Effector memory CD4-positive, alpha-beta T cell (primary cell): ENCODE data around the gene SPOCK3.
A peak's percentile ranks its signal among the peaks of the same experiment; 100 is the strongest.

Experiments
- DNase-seq, 3 donors: peaks; one replicate each; pipeline ENCODE4 v3.0.0-alpha.2; 2020
- H3K27ac ChIP-seq: 2 replicates; pipeline ENCODE4 v1.7.0; 2013; ENCODE audit warnings: mild to moderate bottlenecking, low read length, moderate library complexity; ENCODE audit not compliant: insufficient read depth, poor library complexity, severe bottlenecking
- H3K27me3 ChIP-seq: replicated peaks from 2 replicates; pipeline ENCODE4 v1.7.0; 2013; ENCODE audit warnings: mild to moderate bottlenecking, low read length; ENCODE audit not compliant: insufficient read depth, control insufficient read depth, poor library complexity, severe bottlenecking
- H3K36me3 ChIP-seq: 2 replicates; pipeline ENCODE4 v1.7.0; 2013; ENCODE audit warnings: mild to moderate bottlenecking, low read length, moderate library complexity; ENCODE audit not compliant: control insufficient read depth, insufficient read depth
- H3K4me1 ChIP-seq: 2 replicates; pipeline ENCODE4 v1.7.0; 2013; ENCODE audit warnings: low read length, mild to moderate bottlenecking; ENCODE audit not compliant: control insufficient read depth, insufficient read depth, poor library complexity, severe bottlenecking
- H3K4me3 ChIP-seq: 2 replicates; pipeline ENCODE4 v1.7.0; 2013; ENCODE audit warnings: low read length, low read depth, mild to moderate bottlenecking; ENCODE audit not compliant: insufficient read depth, poor library complexity, severe bottlenecking
- H3K9me3 ChIP-seq: 2 replicates; pipeline ENCODE4 v1.7.0; 2013; ENCODE audit warnings: mild to moderate bottlenecking, low read length, moderate library complexity; ENCODE audit not compliant: control insufficient read depth

Gene SPOCK3

GRCh38 chr4:167025670-167026069, 208.6 kb downstream of the SPOCK3 start:
- DNase-seq = no peak
- no peaks in the 10 kb centered on the region for H3K27me3 ChIP-seq

GRCh38 chr4:167023364-167023925, 210.8 kb downstream of the SPOCK3 start:
- Histone ChIP-seq H3K4me3 (no peak overlapping the region), H3K9me3 (no peaks in the 10 kb centered on the region), H3K4me1 (no peaks in the 10 kb centered on the region), H3K27ac (no peak overlapping the region), H3K36me3 (no peaks in the 10 kb centered on the region), H3K27me3 (no peaks in the 10 kb centered on the region)
- DNase-seq = no peak

More at GRCh38 chr4:167025670-167026069, 208.6 kb downstream of the SPOCK3 start:
- Histone ChIP-seq H3K27ac (no peak overlapping the region), H3K4me1 (no peaks in the 10 kb centered on the region), H3K36me3 (no peaks in the 10 kb centered on the region), H3K9me3 (no peaks in the 10 kb centered on the region), H3K4me3 (no peak overlapping the region)

GRCh38 chr4:167021545-167022155, 212.6 kb downstream of the SPOCK3 start:
- DNase-seq = peak in 1 of 3 donors; percentile 21
- H3K27ac ChIP-seq = no peak overlapping the region
- H3K36me3 ChIP-seq = no peaks in the 10 kb centered on the region
- H3K4me3 ChIP-seq = no peak overlapping the region
- no peaks in the 10 kb centered on the region for H3K9me3 ChIP-seq
- H3K27me3 ChIP-seq = no peaks in the 10 kb centered on the region
- no peaks in the 10 kb centered on the region for H3K4me1 ChIP-seq

- H3K36me3 ChIP-seq = no peaks in the 10 kb centered on the region
- H3K27ac ChIP-seq = no peak overlapping the region
- H3K4me3 ChIP-seq = no peak overlapping the region
- no peaks in the 10 kb centered on the region for H3K27me3 ChIP-seq
- no peak for DNase-seq
- no peaks in the 10 kb centered on the region for H3K4me1 ChIP-seq
- H3K9me3 ChIP-seq = no peaks in the 10 kb centered on the region
Measured at GRCh38 chr4:167020410-167020809, 213.9 kb downstream of the SPOCK3 start.

GRCh38 chr4:167014944-167015343, 219.3 kb downstream of the SPOCK3 start:
- no peaks in the 10 kb centered on the region for H3K9me3 ChIP-seq
- H3K4me1 ChIP-seq = no peaks in the 10 kb centered on the region
- no peak overlapping the region for H3K4me3 ChIP-seq
- no peak for DNase-seq
- no peaks in the 10 kb centered on the region for H3K27me3 ChIP-seq
- no peaks in the 10 kb centered on the region for H3K36me3 ChIP-seq
- H3K27ac ChIP-seq = no peak overlapping the region

DNA sequence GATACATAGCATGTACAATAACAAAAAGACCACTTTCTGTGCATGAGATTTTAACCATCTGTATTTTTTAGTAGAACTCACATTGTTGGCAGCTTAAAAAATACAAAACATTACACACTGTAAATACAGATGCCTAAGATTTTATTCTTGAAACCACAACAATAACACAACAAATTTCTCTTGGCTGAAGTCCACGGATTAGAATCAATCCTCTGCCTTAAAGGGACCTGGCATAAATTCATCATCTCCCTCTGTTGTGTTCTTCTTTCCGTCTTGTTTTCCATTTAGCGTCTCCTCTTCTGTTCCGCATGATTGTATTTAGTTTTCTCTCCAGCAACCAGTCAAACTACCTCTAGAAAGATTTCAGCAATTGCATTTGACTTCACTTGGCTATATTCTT, 231.0 kb downstream of the SPOCK3 start:
- Histone ChIP-seq H3K9me3 (no peaks in the 10 kb centered on the region), H3K27ac (no peak overlapping the region), H3K36me3 (no peaks in the 10 kb centered on the region), H3K4me3 (no peak overlapping the region), H3K27me3 (no peaks in the 10 kb centered on the region), H3K4me1 (no peaks in the 10 kb centered on the region)
- no peak for DNase-seq

DNA sequence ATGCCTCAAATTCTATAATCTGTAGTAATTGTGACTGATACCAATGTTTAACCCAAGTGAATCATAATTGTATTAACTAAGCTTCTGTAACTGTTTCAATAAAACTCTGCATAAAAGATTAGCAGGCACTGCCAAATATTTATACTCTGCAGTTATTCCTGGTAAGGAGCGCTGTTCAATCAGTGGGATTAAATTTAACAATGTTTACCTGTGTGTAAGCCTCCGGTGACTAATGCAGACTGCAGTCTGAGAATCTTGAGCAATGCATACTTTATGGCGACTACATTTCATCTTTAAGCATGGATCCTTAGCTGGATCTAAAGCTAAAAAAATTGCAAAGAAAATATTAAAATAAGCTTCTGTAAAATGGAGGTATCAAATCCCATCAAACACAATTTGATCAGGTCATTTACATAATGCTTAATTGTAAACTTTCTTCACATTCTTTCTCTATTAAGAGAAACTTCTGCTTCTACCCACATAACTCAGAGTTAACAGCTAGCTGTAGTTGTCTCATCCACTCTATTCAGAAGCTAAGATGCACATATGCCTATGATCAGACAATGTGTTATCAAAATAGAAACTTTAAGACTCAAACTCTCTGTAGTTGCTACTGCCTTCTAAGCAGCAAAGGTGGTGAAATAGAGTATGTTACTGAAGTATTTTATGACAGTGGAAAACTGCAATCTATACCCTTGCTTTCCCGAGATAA, 234.0 kb downstream of the SPOCK3 start:
- no peaks in the 10 kb centered on the region for H3K36me3 ChIP-seq
- no peak overlapping the region for H3K4me3 ChIP-seq
- no peaks in the 10 kb centered on the region for H3K9me3 ChIP-seq
- H3K27ac ChIP-seq = no peak overlapping the region
- DNase-seq = no peak
- H3K27me3 ChIP-seq = no peaks in the 10 kb centered on the region
- no peaks in the 10 kb centered on the region for H3K4me1 ChIP-seq

DNA sequence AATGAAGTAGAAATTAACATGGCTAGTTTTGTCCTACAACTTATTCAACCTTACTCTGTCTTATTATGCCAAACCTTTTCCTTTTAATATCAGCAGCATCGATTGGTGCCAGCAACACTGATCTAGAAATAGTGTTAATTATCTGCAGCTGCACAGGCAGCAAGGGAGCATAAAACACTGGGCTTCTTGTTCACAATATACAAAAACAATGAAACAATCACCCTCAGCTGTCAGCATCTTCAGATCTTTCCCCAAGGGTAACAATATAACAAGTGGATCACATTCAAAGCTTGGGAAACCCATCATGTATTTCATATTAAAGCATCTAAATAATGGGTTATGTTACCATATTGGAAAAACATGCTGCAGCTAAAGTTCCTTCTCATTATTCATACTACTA, 238.1 kb downstream of the SPOCK3 start:
- no peaks in the 10 kb centered on the region for H3K9me3 ChIP-seq
- no peaks in the 10 kb centered on the region for H3K27me3 ChIP-seq
- DNase-seq = no peak
- H3K4me1 ChIP-seq = no peaks in the 10 kb centered on the region
- H3K4me3 ChIP-seq = no peak overlapping the region
- no peak overlapping the region for H3K27ac ChIP-seq
- H3K36me3 ChIP-seq = no peaks in the 10 kb centered on the region

GRCh38 chr4:166994686-166995085, 239.6 kb downstream of the SPOCK3 start:
- DNase-seq = no peak
- no peaks in the 10 kb centered on the region for H3K36me3 ChIP-seq
- no peak overlapping the region for H3K4me3 ChIP-seq

GRCh38 chr4:166991006-166991561, 243.2 kb downstream of the SPOCK3 start:
- Histone ChIP-seq H3K36me3 (no peaks in the 10 kb centered on the region), H3K4me1 (no peaks in the 10 kb centered on the region), H3K9me3 (no peaks in the 10 kb centered on the region), H3K27ac (no peak overlapping the region), H3K4me3 (no peak overlapping the region), H3K27me3 (no peaks in the 10 kb centered on the region)
- DNase-seq = no peak

More at GRCh38 chr4:166994686-166995085, 239.6 kb downstream of the SPOCK3 start:
- Histone ChIP-seq H3K27me3 (no peaks in the 10 kb centered on the region), H3K4me1 (no peaks in the 10 kb centered on the region), H3K27ac (no peak overlapping the region), H3K9me3 (no peaks in the 10 kb centered on the region)
